GM10248 (cell line): ENCODE measurements around the gene LILRA2.
"Not testable (repeated sequence)": the region's sequence is repeated elsewhere in the genome, so short reads cannot be mapped to it uniquely, and the experiment has no call there.

Experiments used
- CTCF ChIA-PET: fragments of 300-600 bp; sonication (Branson Sonifier 250); formaldehyde crosslinking; extraction: SDS; loops from one replicate; lab custom pipeline; 2021; ENCODE audit warnings: antibody characterized with exemption; lab: Yijun Ruan, JAX
- POLR2A ChIA-PET: fragments of 350-650 bp; sonication (Branson Sonifier 250); formaldehyde crosslinking; extraction: SDS; loops from one replicate; lab custom pipeline; 2020; ENCODE audit warnings: antibody characterized with exemption; lab: Yijun Ruan, JAX
- DNase-seq: peaks from one replicate; pipeline ENCODE4 v3.0.0; 2012; ENCODE audit errors: extremely low spot score
- TF ChIP-seq, protein P1 (sequence below): IDR thresholded peaks from 2 replicates; pipeline ENCODE4 v1.5.1; 2012; ENCODE audit warnings: mild to moderate bottlenecking, low read depth; ENCODE audit errors: extremely low read depth, missing control alignments, control extremely low read depth

The LILRA2 gene

DNA sequence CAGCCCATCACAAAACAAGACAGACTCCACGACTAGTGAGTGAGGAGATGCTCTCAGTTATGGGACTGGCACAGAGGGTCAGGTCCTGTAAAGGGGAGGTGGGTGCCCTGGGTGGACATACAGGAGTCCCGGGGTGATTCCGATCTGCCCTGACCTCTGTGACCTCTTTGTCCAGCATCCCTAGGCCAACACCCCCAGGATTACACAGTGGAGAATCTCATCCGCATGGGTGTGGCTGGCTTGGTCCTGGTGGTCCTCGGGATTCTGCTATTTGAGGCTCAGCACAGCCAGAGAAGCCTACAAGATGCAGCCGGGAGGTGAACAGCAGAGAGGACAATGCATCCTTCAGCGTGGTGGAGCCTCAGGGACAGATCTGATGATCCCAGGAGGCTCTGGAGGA, 13.4 kb downstream of the LILRA2 start:
- ChIA-PET CTCF (no interaction called here), POLR2A (no interaction called here)
- TF ChIP-seq, protein P1, sequence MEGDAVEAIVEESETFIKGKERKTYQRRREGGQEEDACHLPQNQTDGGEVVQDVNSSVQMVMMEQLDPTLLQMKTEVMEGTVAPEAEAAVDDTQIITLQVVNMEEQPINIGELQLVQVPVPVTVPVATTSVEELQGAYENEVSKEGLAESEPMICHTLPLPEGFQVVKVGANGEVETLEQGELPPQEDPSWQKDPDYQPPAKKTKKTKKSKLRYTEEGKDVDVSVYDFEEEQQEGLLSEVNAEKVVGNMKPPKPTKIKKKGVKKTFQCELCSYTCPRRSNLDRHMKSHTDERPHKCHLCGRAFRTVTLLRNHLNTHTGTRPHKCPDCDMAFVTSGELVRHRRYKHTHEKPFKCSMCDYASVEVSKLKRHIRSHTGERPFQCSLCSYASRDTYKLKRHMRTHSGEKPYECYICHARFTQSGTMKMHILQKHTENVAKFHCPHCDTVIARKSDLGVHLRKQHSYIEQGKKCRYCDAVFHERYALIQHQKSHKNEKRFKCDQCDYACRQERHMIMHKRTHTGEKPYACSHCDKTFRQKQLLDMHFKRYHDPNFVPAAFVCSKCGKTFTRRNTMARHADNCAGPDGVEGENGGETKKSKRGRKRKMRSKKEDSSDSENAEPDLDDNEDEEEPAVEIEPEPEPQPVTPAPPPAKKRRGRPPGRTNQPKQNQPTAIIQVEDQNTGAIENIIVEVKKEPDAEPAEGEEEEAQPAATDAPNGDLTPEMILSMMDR = no peak
- no peak for DNase-seq

DNA sequence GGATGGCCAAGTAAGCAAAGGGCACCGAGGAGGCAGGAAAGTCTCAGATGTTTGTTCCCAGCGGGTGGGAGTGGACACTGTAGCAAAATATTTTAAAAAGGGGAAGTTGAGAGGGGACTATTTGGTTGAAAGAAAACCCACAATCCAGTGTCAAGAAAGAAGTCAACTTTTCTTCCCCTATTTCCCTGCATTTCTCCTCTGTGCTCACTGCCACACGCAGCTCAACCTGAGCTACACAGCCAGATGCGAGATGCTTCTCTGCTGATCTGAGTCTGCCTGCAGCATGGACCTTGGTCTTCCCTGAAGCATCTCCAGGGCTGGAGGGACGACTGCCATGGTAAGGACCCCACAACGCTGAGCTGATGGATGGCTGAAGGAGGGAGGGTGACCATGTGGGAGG, 19.9 kb downstream of the LILRA2 start, which contains the start of gene LILRA1:
Gene LILRA1, plus strand, starts transcription at position 188 of the 400 bp plus-strand sequence. CDS start 613 bp downstream, outside the sequence.
- CTCF ChIA-PET, POLR2A ChIA-PET, DNase-seq: not testable (repeated sequence)

DNA sequence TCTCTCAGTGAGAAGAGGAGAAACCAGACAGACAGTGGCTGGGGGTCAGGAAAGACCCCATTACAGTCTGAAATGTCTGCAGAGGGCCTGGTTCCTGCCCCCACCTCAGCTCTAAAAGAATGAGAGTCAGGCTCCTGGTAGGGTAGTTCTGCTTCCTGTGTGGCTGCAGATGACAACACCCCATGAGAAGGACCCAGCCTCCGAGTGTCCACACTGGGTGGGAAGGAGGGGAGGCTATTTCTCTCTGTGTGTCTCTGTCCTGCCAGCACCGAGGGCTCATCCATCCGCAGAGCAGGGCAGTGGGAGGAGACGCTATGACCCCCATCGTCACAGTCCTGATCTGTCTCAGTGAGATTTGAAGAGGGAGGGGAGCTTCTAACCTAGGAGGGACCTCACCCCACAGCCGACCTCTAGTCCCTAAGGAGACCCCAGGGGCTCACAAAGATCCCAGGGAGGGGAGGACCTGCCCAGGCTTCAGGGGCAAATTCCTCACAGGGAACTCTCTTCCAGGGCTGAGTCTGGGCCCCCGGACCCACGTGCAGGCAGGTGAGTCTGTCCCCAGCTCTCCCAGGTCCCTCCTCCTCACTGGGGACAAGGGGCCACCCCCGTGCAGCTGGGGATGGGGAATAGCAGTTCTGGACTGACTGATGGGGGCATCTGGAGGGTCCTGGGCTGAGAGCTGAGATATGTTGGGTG, 20.5 kb downstream of the LILRA2 start:
- DNase-seq, CTCF ChIA-PET: not testable (repeated sequence)
- POLR2A ChIA-PET = interaction anchor here (0.5 kb wide), 1 partner anchor 568 kb away, joined by 4 read pairs; no protein-coding TSS in a partner anchor

DNA sequence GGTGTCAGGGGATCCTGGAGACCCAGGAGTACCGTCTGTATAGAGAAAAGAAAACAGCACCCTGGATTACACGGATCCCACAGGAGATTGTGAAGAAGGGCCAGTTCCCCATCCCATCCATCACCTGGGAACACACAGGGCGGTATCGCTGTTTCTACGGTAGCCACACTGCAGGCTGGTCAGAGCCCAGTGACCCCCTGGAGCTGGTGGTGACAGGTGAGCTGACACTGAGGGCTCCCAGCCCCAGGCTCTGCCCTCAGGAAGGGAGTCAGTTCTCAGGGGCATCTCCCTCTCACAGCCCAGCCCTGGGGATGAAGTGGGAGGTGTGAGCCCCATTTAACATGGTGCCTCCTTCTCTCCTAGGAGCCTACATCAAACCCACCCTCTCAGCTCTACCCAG, 21.1 kb downstream of the LILRA2 start:
- CTCF ChIA-PET = interaction anchor here (1.5 kb wide), 1 partner anchor 39 kb away, joined by 3 read pairs; no protein-coding TSS in a partner anchor
- TF ChIP-seq, protein P1 = no peak

DNA sequence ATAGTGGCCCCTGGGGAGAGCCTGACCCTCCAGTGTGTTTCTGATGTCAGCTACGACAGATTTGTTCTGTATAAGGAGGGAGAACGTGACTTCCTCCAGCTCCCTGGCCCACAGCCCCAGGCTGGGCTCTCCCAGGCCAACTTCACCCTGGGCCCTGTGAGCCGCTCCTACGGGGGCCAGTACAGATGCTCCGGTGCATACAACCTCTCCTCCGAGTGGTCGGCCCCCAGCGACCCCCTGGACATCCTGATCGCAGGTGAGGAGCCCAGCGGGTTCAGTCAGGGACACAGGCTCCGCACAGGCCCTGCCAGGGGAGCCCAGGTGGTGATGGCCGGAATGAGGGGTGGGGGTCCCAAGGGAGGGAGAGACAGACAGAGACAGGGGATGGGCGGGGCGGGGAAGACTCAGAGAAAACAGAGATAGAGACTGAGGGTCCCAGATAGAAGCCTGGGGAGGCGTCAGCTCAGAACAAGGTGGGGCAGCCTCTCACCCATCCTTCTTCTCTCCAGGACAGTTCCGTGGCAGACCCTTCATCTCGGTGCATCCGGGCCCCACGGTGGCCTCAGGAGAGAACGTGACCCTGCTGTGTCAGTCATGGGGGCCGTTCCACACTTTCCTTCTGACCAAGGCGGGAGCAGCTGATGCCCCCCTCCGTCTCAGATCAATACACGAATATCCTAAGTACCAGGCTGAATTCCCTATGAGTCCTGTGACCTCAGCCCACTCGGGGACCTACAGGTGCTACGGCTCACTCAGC, 22.3 kb downstream of the LILRA2 start:
- POLR2A ChIA-PET, DNase-seq: not testable (repeated sequence)
- CTCF ChIA-PET = interaction anchor here (1.5 kb wide), 1 partner anchor 40 kb away, joined by 3 read pairs; no protein-coding TSS in a partner anchor

More for the DNA sequence above, 21.1 kb downstream of the LILRA2 start:
- POLR2A ChIA-PET = interaction anchor here (0.5 kb wide), 1 partner anchor 568 kb away, joined by 4 read pairs; no protein-coding TSS in a partner anchor
- DNase-seq = no peak

DNA sequence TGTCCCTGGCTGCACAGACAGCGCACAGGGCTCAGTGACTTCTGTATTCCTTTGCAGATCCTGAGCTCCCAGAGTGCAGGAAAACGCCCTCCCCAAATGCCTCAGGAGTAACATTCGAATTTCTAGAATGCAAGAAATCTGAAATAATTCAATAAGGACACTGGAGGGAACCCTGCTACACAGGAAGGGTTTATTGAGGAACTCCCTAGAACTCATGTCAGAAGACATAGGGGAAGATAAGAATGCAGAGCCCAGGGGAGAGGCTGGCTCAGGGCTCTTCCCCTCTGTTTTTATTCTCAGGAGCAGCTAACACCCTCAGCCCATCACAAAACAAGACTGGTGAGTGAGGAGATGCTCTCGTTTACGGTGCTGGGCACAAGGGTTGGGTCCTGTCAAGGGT, 26.6 kb downstream of the LILRA2 start:
- DNase-seq = no peak
- CTCF ChIA-PET = no interaction called here
- POLR2A ChIA-PET = no interaction called here
- TF ChIP-seq, protein P1 = no peak

DNA sequence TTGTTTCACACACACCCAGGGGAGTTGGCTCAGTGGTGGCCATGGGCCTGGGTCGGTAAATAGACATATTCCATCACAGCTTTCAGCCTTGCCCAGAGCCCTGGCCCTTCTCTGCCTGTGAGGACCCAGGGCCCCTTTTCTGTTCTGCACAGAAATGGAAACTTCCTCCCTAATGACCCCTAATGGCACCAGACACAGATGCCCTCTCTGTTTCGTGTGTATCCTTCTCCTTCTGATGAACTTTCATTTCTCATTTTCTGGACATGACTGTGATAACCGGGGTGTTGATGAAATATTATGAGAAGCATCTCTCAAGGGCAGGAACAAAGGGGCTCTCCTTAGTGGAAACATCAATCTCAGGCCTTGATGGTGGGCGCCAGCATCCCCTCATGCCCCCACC, 32.6 kb downstream of the LILRA2 start:
- TF ChIP-seq, protein P1 = no peak
- no peak for DNase-seq
- POLR2A ChIA-PET = interaction anchor here (1.4 kb wide), 1 partner anchor 10 kb away, joined by 9 read pairs; no protein-coding TSS in a partner anchor
- CTCF ChIA-PET = interaction anchor here (1.1 kb wide), 2 partner anchors 46 to 48 kb away, joined by 3 read pairs; no protein-coding TSS in a partner anchor
